Glomerular endothelial cell (primary cell): ENCODE results near the gene CHSY3. TPM values are rescaled to one million over a fixed set of nuclear protein-coding genes. Genes with fewer than 3 reads are reported as not detected.

ENCODE experiments used
- DNase-seq: peaks from one replicate; pipeline ENCODE4 v3.0.0-alpha.2; 2011; ENCODE audit warnings: low read depth, low spot score; ENCODE audit errors: extremely low read depth
- total RNA-seq: library from RNA; depleted of rRNA; stranded (reverse); fragments of >200 nt; gene quantifications from 2 replicates; pipeline ENCODE4 v1.2.3, GENCODE V29; 2015

The CHSY3 gene
- total RNA-seq, 1 donor from 2014 or later = 7.7 TPM

- no peak for DNase-seq
Observed at GRCh38 chr5:129945028-129945427, 40.8 kb downstream of the CHSY3 start.

GRCh38 chr5:129945774-129946270, 41.6 kb downstream of the CHSY3 start:
- no peak for DNase-seq

- no peak for DNase-seq
Observed at GRCh38 chr5:129951039-129951438, 46.8 kb downstream of the CHSY3 start.

GRCh38 chr5:129958581-129958980, 54.3 kb downstream of the CHSY3 start:
- no peak for DNase-seq

- no peak for DNase-seq
Observed at GRCh38 chr5:129960831-129961230, 56.6 kb downstream of the CHSY3 start.

GRCh38 chr5:129962506-129962905, 58.2 kb downstream of the CHSY3 start:
- DNase-seq = no peak

GRCh38 chr5:129963359-129963758, 59.1 kb downstream of the CHSY3 start:
- peak; percentile 18 for DNase-seq

GRCh38 chr5:129966071-129966470, 61.8 kb downstream of the CHSY3 start:
- DNase-seq = no peak

GRCh38 chr5:129971714-129972113, 67.4 kb downstream of the CHSY3 start:
- no peak for DNase-seq

- no peak for DNase-seq
Observed at GRCh38 chr5:129972465-129973141, 68.3 kb downstream of the CHSY3 start.

- DNase-seq = no peak
Observed at GRCh38 chr5:129973716-129974426, 69.6 kb downstream of the CHSY3 start.

- no peak for DNase-seq
Observed at GRCh38 chr5:129977810-129978209, 73.5 kb downstream of the CHSY3 start.

GRCh38 chr5:129978270-129978669, 74.0 kb downstream of the CHSY3 start:
- no peak for DNase-seq

GRCh38 chr5:129988453-129988852, 84.2 kb downstream of the CHSY3 start:
- DNase-seq = no peak

- DNase-seq = no peak
Observed at GRCh38 chr5:129991780-129992179, 87.5 kb downstream of the CHSY3 start.

- no peak for DNase-seq
Observed at GRCh38 chr5:129996896-129997295, 92.6 kb downstream of the CHSY3 start.

- DNase-seq = no peak
Observed at GRCh38 chr5:130000460-130000859, 96.2 kb downstream of the CHSY3 start.

- no peak for DNase-seq
Observed at GRCh38 chr5:130002183-130002582, 97.9 kb downstream of the CHSY3 start.

- peak; percentile 16 for DNase-seq
Observed at GRCh38 chr5:130002876-130003275, 98.6 kb downstream of the CHSY3 start.

GRCh38 chr5:130011986-130012385, 107.7 kb downstream of the CHSY3 start:
- no peak for DNase-seq

- no peak for DNase-seq
Observed at GRCh38 chr5:130017173-130017572, 112.9 kb downstream of the CHSY3 start.

- no peak for DNase-seq
Observed at GRCh38 chr5:130018641-130019040, 114.4 kb downstream of the CHSY3 start.
